Lower lobe of right lung (tissue), 2 donors: ENCODE data around the gene PLK2. TPM values are rescaled to one million over a fixed set of nuclear protein-coding genes. Genes with fewer than 3 reads are reported as not detected.
A peak's percentile ranks its signal among the peaks of the same experiment; 100 is the strongest.

Experiments used
- ATAC-seq, 2 donors: fragments of 200-7000 bp; cut with Tn5 transposase; one replicate each; pipeline ENCODE4 v1.9.1; 2020 to 2022; ENCODE audit warnings: mild to moderate bottlenecking in 2 of 2, moderate library complexity in 2 of 2
- DNase-seq: peaks from one replicate; pipeline ENCODE4 v3.0.0-alpha.2; 2020
- H3K27ac ChIP-seq: fragments of 200-600 bp; one replicate; pipeline ENCODE4 v1.8.0; 2022
- H3K27me3 ChIP-seq: fragments of 200-600 bp; one replicate; pipeline ENCODE4 v1.8.0; 2022; ENCODE audit warnings: low read depth
- H3K36me3 ChIP-seq: fragments of 200-600 bp; one replicate; pipeline ENCODE4 v1.8.0; 2022; ENCODE audit warnings: mild to moderate bottlenecking
- H3K4me1 ChIP-seq: fragments of 200-600 bp; one replicate; pipeline ENCODE4 v1.8.0; 2022
- H3K4me3 ChIP-seq: fragments of 200-600 bp; one replicate; pipeline ENCODE4 v1.8.0; 2022; ENCODE audit warnings: mild to moderate bottlenecking
- H3K9me3 ChIP-seq: fragments of 200-600 bp; one replicate; pipeline ENCODE4 v1.8.0; 2022
- intact Hi-C: fragments of 100-400 bp; cut with DNase I; formaldehyde crosslinking; loops from one replicate; pipeline ENCODE4 v1.11.0; 2022
- long read RNA-seq: library from polyadenylated mRNA; unstranded; transcript quantifications from one replicate; pipeline ENCODE4 v2.0.0, GENCODE V29; 2021
- total RNA-seq: library from RNA; stranded (reverse); fragmentation: NEBNext Ultra II Directional; extraction: Animal tissue kit (Norgen Biotek cat#: 25700); gene quantifications from one replicate; pipeline ENCODE4 v1.2.1, GENCODE V29; 2021
- TF ChIP-seq, protein P1 (sequence below): fragments of 200-600 bp; IDR thresholded peaks from one replicate; pipeline ENCODE4 v1.8.0; 2022; ENCODE audit warnings: antibody characterized with exemption, mild to moderate bottlenecking
- donor health status: DM: no; HTN: yes; CAD: no; lungs with severe emphysema.

PLK2 gene
- 37.5 TPM for total RNA-seq
- long read RNA-seq, transcript PLK2-201 (14 exons, 2,960 nt) = major isoform, 63 of 72 reads
- long read RNA-seq, partial matches to known transcripts = 1 of 72 reads
- long read RNA-seq, other reads (novel, unspliced or antisense) = 7 of 72 reads

DNA sequence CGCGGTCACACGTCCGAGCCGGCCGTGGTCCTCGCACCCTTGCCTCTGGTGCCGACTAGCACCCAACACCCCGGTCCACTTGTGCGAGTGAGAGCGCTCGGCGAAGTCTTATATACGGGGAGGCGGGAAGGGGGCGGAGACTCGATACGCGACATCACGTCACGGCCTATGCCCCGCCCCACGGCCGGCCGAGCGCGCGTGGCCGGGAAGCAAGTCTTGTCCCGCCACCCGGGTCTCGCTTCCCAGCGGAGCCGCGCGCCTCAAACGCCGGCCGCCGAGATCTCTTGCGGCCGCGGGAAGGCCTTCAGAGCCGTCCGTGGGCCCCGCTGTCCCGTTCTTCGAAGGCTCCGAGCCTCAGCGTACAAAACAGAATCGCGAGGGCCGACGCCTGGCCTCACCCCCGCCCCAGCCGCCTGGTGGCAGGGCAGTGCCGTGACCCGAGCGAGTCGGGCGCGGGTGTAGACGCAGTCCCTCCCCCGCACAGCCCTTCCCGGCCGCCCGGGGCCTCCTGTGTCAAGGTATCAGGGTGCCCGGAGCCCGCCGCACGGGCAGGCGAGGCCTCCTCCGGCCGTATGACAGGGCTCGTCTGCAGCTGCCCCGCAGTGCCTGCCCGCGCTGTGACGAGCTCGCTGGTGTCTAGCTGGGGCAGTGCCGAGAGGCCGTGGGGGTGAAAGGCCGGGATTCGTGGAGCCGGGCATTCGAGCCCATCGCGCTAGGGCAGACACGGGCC is at the start of gene PLK2:
TSS of gene PLK2 (minus strand) at position 85 of the 730 bp plus-strand sequence. CDS start 127 bp downstream, outside the sequence.
- intact Hi-C loops = loop anchor here (5.0 kb wide), 1 partner anchor 1163 kb away; no protein-coding TSS in a partner anchor
- peaks cover 22% of the 10 kb centered on the region for H3K4me1 ChIP-seq
- DNase-seq = peak; percentile 95

DNA sequence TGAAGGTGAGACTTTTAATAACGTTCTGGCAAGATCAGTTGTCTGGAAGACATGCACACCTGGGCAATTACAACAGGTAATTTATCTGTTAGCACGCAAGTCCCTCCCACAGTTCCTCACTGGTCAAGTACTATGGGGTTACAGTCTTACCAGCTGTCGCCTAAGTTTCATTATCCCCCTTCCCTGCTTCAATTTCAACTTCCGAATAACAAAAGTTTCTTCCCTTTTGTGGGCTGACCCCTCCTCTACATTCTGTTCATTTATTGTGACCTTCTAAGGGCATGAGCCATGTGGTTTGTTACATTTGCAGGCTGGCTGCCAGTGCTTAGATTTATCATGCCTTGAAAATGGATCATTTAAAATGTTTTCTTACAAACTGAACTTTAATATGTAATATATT is 47.8 kb upstream of the PLK2 start:
- H3K36me3 ChIP-seq = no peaks in the 10 kb centered on the region
- H3K27me3 ChIP-seq = no peaks in the 10 kb centered on the region
- H3K4me1 ChIP-seq = peaks cover 13% of the 10 kb centered on the region
- no peak overlapping the region for H3K4me3 ChIP-seq
- no peaks in the 10 kb centered on the region for H3K9me3 ChIP-seq
- ATAC-seq (no peak), DNase-seq (no peak)
- H3K27ac ChIP-seq = no peak overlapping the region
- intact Hi-C loops = no loop called here
- TF ChIP-seq, protein P1, sequence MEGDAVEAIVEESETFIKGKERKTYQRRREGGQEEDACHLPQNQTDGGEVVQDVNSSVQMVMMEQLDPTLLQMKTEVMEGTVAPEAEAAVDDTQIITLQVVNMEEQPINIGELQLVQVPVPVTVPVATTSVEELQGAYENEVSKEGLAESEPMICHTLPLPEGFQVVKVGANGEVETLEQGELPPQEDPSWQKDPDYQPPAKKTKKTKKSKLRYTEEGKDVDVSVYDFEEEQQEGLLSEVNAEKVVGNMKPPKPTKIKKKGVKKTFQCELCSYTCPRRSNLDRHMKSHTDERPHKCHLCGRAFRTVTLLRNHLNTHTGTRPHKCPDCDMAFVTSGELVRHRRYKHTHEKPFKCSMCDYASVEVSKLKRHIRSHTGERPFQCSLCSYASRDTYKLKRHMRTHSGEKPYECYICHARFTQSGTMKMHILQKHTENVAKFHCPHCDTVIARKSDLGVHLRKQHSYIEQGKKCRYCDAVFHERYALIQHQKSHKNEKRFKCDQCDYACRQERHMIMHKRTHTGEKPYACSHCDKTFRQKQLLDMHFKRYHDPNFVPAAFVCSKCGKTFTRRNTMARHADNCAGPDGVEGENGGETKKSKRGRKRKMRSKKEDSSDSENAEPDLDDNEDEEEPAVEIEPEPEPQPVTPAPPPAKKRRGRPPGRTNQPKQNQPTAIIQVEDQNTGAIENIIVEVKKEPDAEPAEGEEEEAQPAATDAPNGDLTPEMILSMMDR = no peak

More for the DNA sequence above, at the start of gene PLK2:
- H3K4me3 ChIP-seq = peak within 1 kb of the TSS; percentile 78
- peaks cover 23% of the 10 kb centered on the region for H3K36me3 ChIP-seq
- H3K9me3 ChIP-seq = no peaks in the 10 kb centered on the region
- TF ChIP-seq, protein P1 = peak; percentile 39
- peak; percentile 95 to 96 for ATAC-seq
- no peaks in the 10 kb centered on the region for H3K27me3 ChIP-seq
- H3K27ac ChIP-seq = peak within 1 kb of the TSS; percentile 96

DNA sequence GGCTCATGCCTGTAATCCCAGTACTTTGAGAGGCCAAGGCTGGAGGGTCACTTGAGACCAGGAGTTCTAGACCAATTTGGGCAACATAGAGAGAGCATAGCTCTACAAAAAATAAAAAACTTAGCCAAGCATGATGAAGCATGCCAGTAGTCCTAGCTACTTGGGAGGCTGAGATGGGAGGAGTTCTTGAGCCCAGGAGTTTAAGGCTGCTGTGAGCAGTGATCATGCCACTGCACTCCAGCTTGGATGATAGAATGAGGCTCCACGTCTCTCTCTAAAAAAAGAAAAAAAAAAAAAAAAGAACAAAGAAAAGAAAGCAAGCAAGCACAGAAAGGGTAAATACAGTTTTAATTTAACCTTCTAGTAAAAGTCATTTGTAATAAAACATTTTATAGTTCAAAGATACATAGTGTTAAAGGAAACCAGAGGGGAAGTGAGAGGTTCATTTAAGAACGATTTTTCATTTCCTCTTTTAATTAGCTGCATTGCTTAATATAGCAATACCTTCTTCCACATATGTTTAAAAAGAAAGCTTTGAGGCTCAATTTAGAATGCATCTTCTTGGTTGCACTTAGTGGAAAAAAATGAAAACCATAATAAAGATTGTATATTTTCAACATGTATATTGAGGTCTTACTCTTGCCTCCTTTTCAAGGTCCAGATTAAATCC is 46.2 kb upstream of the PLK2 start:
- H3K27me3 ChIP-seq = no peaks in the 10 kb centered on the region
- DNase-seq (no peak), ATAC-seq (no peak)
- no peak overlapping the region for H3K27ac ChIP-seq
- no peaks in the 10 kb centered on the region for H3K9me3 ChIP-seq
- no peaks in the 10 kb centered on the region for H3K36me3 ChIP-seq
- intact Hi-C loops = no loop called here
- peaks cover 13% of the 10 kb centered on the region for H3K4me1 ChIP-seq
- no peak overlapping the region for H3K4me3 ChIP-seq
- TF ChIP-seq, protein P1 = no peak

DNA sequence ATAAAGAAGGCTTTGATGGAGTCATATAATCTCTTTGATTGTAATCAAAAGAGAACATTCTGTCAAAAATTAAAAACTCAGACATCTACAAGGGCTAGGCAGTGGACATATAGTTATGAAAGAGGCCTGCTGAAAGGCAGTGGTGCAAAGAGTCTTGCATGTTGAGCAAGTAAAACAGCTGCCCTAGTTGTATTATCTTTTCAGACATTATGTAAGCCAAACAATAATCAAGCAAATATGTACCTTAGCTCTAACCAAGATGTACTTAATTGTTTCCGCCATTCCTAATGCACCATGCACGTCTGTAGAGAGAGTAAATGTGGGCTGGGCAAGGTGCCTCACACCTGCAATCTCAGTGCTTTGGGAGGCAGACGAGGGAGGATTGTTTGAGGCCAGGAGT is 45.6 kb upstream of the PLK2 start:
- TF ChIP-seq, protein P1 = no peak
- intact Hi-C loops = no loop called here
- no peak overlapping the region for H3K27ac ChIP-seq
- H3K9me3 ChIP-seq = no peaks in the 10 kb centered on the region
- H3K4me3 ChIP-seq = no peak overlapping the region
- H3K4me1 ChIP-seq = peaks cover 13% of the 10 kb centered on the region
- H3K27me3 ChIP-seq = no peaks in the 10 kb centered on the region
- ATAC-seq (peak; percentile 48 to 68), DNase-seq (no peak)
- no peaks in the 10 kb centered on the region for H3K36me3 ChIP-seq

DNA sequence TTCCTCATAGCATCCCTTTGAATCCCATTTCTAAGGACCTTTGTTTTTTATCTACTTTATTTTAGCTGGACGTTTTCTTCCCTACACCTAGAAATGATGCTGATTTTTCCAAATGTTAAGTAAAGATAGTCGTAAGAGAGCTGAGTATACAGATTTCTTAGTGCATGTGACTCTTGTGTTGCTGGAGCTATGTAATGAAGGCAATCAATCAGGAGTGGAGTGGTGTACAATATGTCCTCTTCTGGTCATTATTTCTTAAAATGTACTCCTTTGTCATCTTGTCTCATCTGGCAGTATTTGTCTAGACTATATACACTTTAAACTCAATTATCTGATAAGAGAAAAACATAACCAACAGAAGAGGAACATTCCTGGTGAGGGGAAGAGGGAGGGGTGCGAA is 44.9 kb upstream of the PLK2 start:
- no peak overlapping the region for H3K27ac ChIP-seq
- intact Hi-C loops = no loop called here
- DNase-seq (no peak), ATAC-seq (peak in 1 of 2 donors; percentile 54)
- H3K27me3 ChIP-seq = no peaks in the 10 kb centered on the region
- H3K36me3 ChIP-seq = no peaks in the 10 kb centered on the region
- H3K4me1 ChIP-seq = peaks cover 16% of the 10 kb centered on the region
- TF ChIP-seq, protein P1 = no peak
- no peaks in the 10 kb centered on the region for H3K9me3 ChIP-seq
- H3K4me3 ChIP-seq = no peak overlapping the region
